DOHH2 (cell line): Measurements from ENCODE around the gene TNNI2.

Experiments
- H3F3A ChIP-seq: fragments of 200-600 bp; sonication (generic), shearing (Covaris generic); 2 replicates; pipeline ENCODE4 v1.6.0; 2016; ENCODE audit warnings: antibody characterized with exemption, mild to moderate bottlenecking; ENCODE audit not compliant: control insufficient read depth, insufficient read depth
- H3K27ac ChIP-seq: fragments of 200-600 bp; sonication (generic); 2 replicates; pipeline ENCODE4 v1.5.1; 2014; ENCODE audit warnings: low read depth, mild to moderate bottlenecking, low read length, moderate library complexity
- H3K27me3 ChIP-seq: fragments of 200-600 bp; sonication (generic); 2 replicates; pipeline ENCODE4 v1.6.1; 2014; ENCODE audit warnings: mild to moderate bottlenecking, low read length, mixed read lengths; ENCODE audit not compliant: control insufficient read depth
- H3K36me3 ChIP-seq: fragments of 200-600 bp; sonication (generic); 2 replicates; pipeline ENCODE4 v1.6.1; 2014; ENCODE audit warnings: mild to moderate bottlenecking, low read length, moderate library complexity, mixed read lengths; ENCODE audit not compliant: control insufficient read depth
- H3K4me1 ChIP-seq: fragments of 200-600 bp; sonication (generic); 2 replicates; pipeline ENCODE4 v1.6.1; 2014; ENCODE audit warnings: mild to moderate bottlenecking, low read length, mixed read lengths; ENCODE audit not compliant: control insufficient read depth
- H3K4me2 ChIP-seq: fragments of 200-600 bp; sonication (generic); 2 replicates; pipeline ENCODE4 v1.6.0; 2014; ENCODE audit warnings: mild to moderate bottlenecking, low read length, moderate library complexity
- H3K4me3 ChIP-seq: fragments of 200-600 bp; sonication (generic); 2 replicates; pipeline ENCODE4 v1.5.1; 2014; ENCODE audit warnings: mild to moderate bottlenecking, low read length, mixed read lengths
- H3K79me2 ChIP-seq: fragments of 200-600 bp; sonication (generic); 2 replicates; pipeline ENCODE4 v1.6.1; 2014; ENCODE audit warnings: mild to moderate bottlenecking, low read length, mixed read lengths; ENCODE audit not compliant: control insufficient read depth
- H3K9me2 ChIP-seq: fragments of 200-600 bp; sonication (generic); replicated peaks from 2 replicates; pipeline ENCODE4 v1.6.1; 2014; ENCODE audit warnings: mild to moderate bottlenecking, low read length, mixed read lengths; ENCODE audit not compliant: control insufficient read depth
- H3K9me3 ChIP-seq: fragments of 200-600 bp; sonication (generic); 2 replicates; pipeline ENCODE4 v1.6.1; 2014; ENCODE audit warnings: antibody characterized with exemption, low read length, mixed read lengths; ENCODE audit not compliant: control insufficient read depth, insufficient read depth
- H4K20me1 ChIP-seq: fragments of 200-600 bp; sonication (generic); 2 replicates; pipeline ENCODE4 v1.6.0; 2014; ENCODE audit warnings: low read depth, mild to moderate bottlenecking, antibody characterized with exemption, low read length, moderate library complexity; ENCODE audit not compliant: control insufficient read depth, insufficient read depth
- EZH2phosphoT487 ChIP-seq: fragments of 200-600 bp; sonication (generic); IDR thresholded peaks from 2 replicates; pipeline ENCODE4 v1.6.1; 2017; ENCODE audit warnings: borderline replicate concordance, mild to moderate bottlenecking, antibody characterized with exemption, low read length, moderate library complexity, mixed read lengths
- TF ChIP-seq, protein P1 (sequence below): fragments of 200-600 bp; sonication (generic); IDR thresholded peaks from one replicate; pipeline ENCODE4 v1.5.1; 2014; ENCODE audit warnings: antibody characterized with exemption, mild to moderate bottlenecking, low read depth, low read length; ENCODE audit not compliant: poor library complexity, severe bottlenecking

Gene TNNI2

DNA sequence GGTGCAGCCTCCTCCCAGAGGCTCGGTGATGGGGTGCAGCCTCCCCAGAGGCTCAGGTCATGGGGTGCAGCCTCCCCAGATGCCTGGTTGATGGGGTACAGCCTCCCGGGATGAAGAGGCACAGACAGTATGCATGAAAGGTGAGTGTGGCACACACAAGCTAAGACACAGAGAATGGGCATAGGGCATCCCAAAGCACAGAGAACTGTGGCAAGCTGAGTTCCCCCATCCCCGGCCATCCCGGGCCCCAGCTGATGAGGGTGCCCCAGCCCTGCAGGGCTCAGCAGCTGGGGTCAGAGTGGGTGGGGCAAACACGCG, 8.8 kb upstream of the TNNI2 start:
- H3F3A ChIP-seq, result no peaks in the 10 kb centered on the region
- H3K27ac ChIP-seq, result no peak overlapping the region
- no peaks in the 10 kb centered on the region for H3K4me1 ChIP-seq
- no peaks in the 10 kb centered on the region for H3K36me3 ChIP-seq
- H3K9me3 ChIP-seq, result no peaks in the 10 kb centered on the region
- H4K20me1 ChIP-seq, result no peaks in the 10 kb centered on the region
- no peak overlapping the region for H3K4me3 ChIP-seq
- H3K27me3 ChIP-seq, result peaks cover 14% of the 10 kb centered on the region
- TF ChIP-seq EZH2phosphoT487, result no peak
- TF ChIP-seq, protein P1, sequence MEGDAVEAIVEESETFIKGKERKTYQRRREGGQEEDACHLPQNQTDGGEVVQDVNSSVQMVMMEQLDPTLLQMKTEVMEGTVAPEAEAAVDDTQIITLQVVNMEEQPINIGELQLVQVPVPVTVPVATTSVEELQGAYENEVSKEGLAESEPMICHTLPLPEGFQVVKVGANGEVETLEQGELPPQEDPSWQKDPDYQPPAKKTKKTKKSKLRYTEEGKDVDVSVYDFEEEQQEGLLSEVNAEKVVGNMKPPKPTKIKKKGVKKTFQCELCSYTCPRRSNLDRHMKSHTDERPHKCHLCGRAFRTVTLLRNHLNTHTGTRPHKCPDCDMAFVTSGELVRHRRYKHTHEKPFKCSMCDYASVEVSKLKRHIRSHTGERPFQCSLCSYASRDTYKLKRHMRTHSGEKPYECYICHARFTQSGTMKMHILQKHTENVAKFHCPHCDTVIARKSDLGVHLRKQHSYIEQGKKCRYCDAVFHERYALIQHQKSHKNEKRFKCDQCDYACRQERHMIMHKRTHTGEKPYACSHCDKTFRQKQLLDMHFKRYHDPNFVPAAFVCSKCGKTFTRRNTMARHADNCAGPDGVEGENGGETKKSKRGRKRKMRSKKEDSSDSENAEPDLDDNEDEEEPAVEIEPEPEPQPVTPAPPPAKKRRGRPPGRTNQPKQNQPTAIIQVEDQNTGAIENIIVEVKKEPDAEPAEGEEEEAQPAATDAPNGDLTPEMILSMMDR, result no peak
- H3K4me2 ChIP-seq, result no peak overlapping the region
- no peaks in the 10 kb centered on the region for H3K9me2 ChIP-seq
- no peaks in the 10 kb centered on the region for H3K79me2 ChIP-seq

DNA sequence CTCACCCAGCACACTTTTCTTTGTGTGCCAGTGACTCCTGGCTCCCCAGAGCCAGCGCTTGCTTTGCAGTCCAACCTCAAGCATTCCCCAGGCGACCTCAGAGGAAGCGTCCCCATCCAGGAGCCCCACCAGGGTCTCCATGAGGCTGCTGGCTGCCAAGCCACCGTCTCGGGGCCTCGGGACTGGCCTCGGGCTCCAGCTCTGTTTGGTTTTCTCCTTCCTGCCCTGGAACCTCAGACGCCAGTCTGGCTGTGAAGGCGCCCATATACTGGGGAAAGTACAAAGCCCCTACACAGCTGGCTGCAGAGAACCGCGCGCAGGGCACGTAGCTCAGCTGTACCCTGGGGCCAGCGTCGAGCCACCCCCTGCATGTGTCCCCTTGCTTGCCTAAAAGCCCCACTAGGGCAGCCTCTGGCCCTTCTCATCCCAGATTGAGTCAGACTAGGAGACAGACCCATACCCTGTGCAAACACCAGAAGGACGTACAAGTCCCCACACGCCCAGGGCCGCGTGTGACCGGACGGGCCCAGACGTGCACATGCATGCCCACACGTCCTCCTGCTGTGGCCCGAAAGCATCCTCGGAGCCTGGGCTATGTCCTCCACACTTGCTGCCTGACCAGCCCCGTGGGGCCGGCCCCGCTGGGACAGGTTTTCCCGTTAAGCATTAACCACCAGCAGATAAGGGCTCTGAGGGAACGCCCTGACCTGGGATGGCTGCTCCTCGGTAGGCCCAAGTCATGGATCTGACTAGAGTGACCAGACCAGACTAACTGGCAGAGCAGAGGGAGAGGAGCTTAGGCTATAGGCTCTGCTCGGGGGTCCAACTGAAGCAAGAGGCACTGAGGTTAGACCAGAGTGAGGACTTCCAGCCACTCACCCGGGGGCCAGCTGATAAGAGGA, 8.2 kb upstream of the TNNI2 start:
- Histone ChIP-seq H3K9me2 (no peaks in the 10 kb centered on the region), H3K27ac (no peak overlapping the region), H3K4me2 (no peak overlapping the region), H3K27me3 (peaks cover 14% of the 10 kb centered on the region), H3K4me1 (no peaks in the 10 kb centered on the region), H3K36me3 (no peaks in the 10 kb centered on the region), H3K9me3 (no peaks in the 10 kb centered on the region), H3K4me3 (no peak overlapping the region), H4K20me1 (no peaks in the 10 kb centered on the region), H3F3A (no peaks in the 10 kb centered on the region), H3K79me2 (no peaks in the 10 kb centered on the region)
- TF ChIP-seq, protein P1, result no peak
- no peak for TF ChIP-seq EZH2phosphoT487

DNA sequence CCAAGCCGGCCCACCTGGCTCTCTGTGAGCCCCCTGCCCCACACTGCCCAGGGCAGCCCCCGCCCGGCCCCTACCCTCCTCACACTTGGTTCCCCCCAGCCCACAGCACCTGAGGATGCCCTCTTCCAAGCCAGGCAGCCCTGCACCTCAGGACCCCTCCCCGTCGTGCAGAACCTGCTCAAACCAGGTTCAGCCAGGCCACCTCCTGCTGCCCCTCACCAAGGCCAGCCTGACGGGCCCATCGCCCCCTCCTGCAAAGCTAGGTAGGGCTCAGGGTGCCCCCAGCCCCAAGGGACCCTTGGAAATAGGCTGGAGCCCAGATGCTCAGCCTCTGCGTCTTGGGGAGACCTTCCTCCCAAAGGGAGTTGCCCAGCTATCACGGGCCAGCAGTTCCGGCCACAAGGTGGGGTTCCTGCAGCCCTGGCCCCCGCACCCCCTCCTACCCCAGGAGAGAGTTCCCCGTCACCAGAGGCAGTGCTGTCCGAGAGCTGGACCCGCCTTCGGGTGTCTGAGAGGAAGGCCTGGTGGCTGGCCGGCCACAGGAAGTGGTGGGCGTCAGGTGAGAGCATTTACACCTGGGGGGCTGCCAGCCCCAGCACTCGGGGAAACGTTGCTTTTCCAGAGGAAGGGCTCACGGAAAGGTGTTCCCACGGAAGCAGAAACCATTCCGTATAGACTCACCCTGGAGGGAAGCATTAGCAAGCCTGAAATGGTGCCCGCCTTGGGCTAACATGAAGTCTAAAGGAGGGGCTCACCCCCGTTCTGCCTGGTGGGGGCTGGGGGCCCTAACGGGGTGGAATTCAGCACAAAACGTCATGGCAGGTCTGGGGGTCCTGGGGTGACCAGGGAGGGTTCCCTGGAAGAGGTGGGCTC, 7.2 kb upstream of the TNNI2 start:
- no peak overlapping the region for H3K4me3 ChIP-seq
- H4K20me1 ChIP-seq, result no peaks in the 10 kb centered on the region
- H3F3A ChIP-seq, result no peaks in the 10 kb centered on the region
- no peaks in the 10 kb centered on the region for H3K9me2 ChIP-seq
- peaks cover 14% of the 10 kb centered on the region for H3K27me3 ChIP-seq
- no peaks in the 10 kb centered on the region for H3K4me1 ChIP-seq
- no peak overlapping the region for H3K27ac ChIP-seq
- no peaks in the 10 kb centered on the region for H3K36me3 ChIP-seq
- TF ChIP-seq, protein P1, result no peak
- TF ChIP-seq EZH2phosphoT487, result no peak
- H3K79me2 ChIP-seq, result no peaks in the 10 kb centered on the region
- no peak overlapping the region for H3K4me2 ChIP-seq
- H3K9me3 ChIP-seq, result no peaks in the 10 kb centered on the region
